H9 (cell line): ENCODE results near the gene TEAD2. TPM values are rescaled to one million over a fixed set of nuclear protein-coding genes. Genes with fewer than 3 reads are reported as not detected.

ENCODE experiments used
- DNase-seq: peaks from one replicate; pipeline ENCODE4 v3.0.0-alpha.2; 2017
- H2AFZ ChIP-seq: one replicate; pipeline ENCODE4 v1.6.1; 2013; ENCODE audit warnings: mild to moderate bottlenecking, low read length, control low read depth, moderate library complexity
- H2AK5ac ChIP-seq: 2 replicates; pipeline ENCODE4 v1.6.1; 2013; ENCODE audit warnings: low read length, control low read depth, mixed read lengths; ENCODE audit not compliant: insufficient read length
- H2BK120ac ChIP-seq: one replicate; pipeline ENCODE4 v1.6.1; 2013; ENCODE audit warnings: low read depth, mild to moderate bottlenecking, low read length, control low read depth, inconsistent platforms; ENCODE audit not compliant: poor library complexity, severe bottlenecking
- H2BK12ac ChIP-seq: 2 replicates; pipeline ENCODE4 v1.6.1; 2013; ENCODE audit warnings: low read length, control low read depth, mixed read lengths, low read depth; ENCODE audit not compliant: insufficient read length
- H2BK15ac ChIP-seq: 2 replicates; pipeline ENCODE4 v1.6.1; 2013; ENCODE audit warnings: low read depth, low read length, control low read depth
- H2BK20ac ChIP-seq: one replicate; pipeline ENCODE4 v1.6.1; 2013; ENCODE audit warnings: low read depth, mild to moderate bottlenecking, low read length, control low read depth, inconsistent platforms; ENCODE audit not compliant: poor library complexity, severe bottlenecking
- H2BK5ac ChIP-seq: 2 replicates; pipeline ENCODE4 v1.6.1; 2013; ENCODE audit warnings: low read length, control low read depth, mixed read lengths; ENCODE audit not compliant: insufficient read length
- H3K14ac ChIP-seq: 2 replicates; pipeline ENCODE4 v1.6.1; 2013; ENCODE audit warnings: low read length, control low read depth; ENCODE audit not compliant: insufficient read depth
- H3K18ac ChIP-seq: 2 replicates; pipeline ENCODE4 v1.6.1; 2013; ENCODE audit warnings: low read depth, mild to moderate bottlenecking, mixed read lengths, low read length, control low read depth; ENCODE audit not compliant: insufficient read length
- H3K23ac ChIP-seq: 2 replicates; pipeline ENCODE4 v1.6.1; 2013; ENCODE audit warnings: low read length, control low read depth, mixed read lengths, low read depth; ENCODE audit not compliant: insufficient read length
- H3K23me2 ChIP-seq: 2 replicates; pipeline ENCODE4 v1.6.1; 2013; ENCODE audit warnings: low read depth, mild to moderate bottlenecking, mixed read lengths, low read length, control low read depth; ENCODE audit not compliant: insufficient read length, poor library complexity, severe bottlenecking
- H3K27ac ChIP-seq: 2 replicates; pipeline ENCODE4 v1.5.1; 2013; ENCODE audit warnings: low read length, control low read depth, mixed read lengths, low read depth; ENCODE audit not compliant: insufficient read length
- H3K27me3 ChIP-seq: 2 replicates; pipeline ENCODE4 v1.6.1; 2013; ENCODE audit warnings: low read length, control low read depth, inconsistent platforms; ENCODE audit not compliant: insufficient read depth
- H3K4ac ChIP-seq: 2 replicates; pipeline ENCODE4 v1.6.1; 2013; ENCODE audit warnings: low read depth, mild to moderate bottlenecking, control low read depth, inconsistent platforms, low read length, moderate library complexity
- H3K4me1 ChIP-seq: 2 replicates; pipeline ENCODE4 v1.6.1; 2013; ENCODE audit warnings: low read length, control low read depth, inconsistent platforms; ENCODE audit not compliant: insufficient read depth
- H3K4me2 ChIP-seq: 2 replicates; pipeline ENCODE4 v1.6.1; 2013; ENCODE audit warnings: low read length, control low read depth, mixed read lengths; ENCODE audit not compliant: insufficient read length, insufficient read depth
- H3K56ac ChIP-seq: 2 replicates; pipeline ENCODE4 v1.6.1; 2013; ENCODE audit warnings: low read depth, mild to moderate bottlenecking, mixed read lengths, low read length, control low read depth; ENCODE audit not compliant: insufficient read length
- H3K79me1 ChIP-seq: 2 replicates; pipeline ENCODE4 v1.6.1; 2013; ENCODE audit warnings: low read depth, mild to moderate bottlenecking, moderate library complexity, low read length, control low read depth, inconsistent platforms; ENCODE audit not compliant: insufficient read depth, poor library complexity, severe bottlenecking
- H3K79me2 ChIP-seq: 2 replicates; pipeline ENCODE4 v1.6.1; 2013; ENCODE audit warnings: low read length, control low read depth, inconsistent platforms; ENCODE audit not compliant: insufficient read depth
- H3K9ac ChIP-seq: 2 replicates; pipeline ENCODE4 v1.6.1; 2013; ENCODE audit warnings: low read length, control low read depth, mixed read lengths; ENCODE audit not compliant: insufficient read length; ENCODE audit errors: extremely low read depth
- H3K9me3 ChIP-seq: one replicate; pipeline ENCODE4 v1.6.1; 2013; ENCODE audit warnings: low read depth, low read length, inconsistent platforms; ENCODE audit not compliant: control insufficient read depth
- H3T11ph ChIP-seq: one replicate; pipeline ENCODE4 v1.6.1; 2013; ENCODE audit warnings: mild to moderate bottlenecking, low read length, control low read depth, inconsistent platforms
- H4K20me1 ChIP-seq: one replicate; pipeline ENCODE4 v1.6.1; 2013; ENCODE audit not compliant: control insufficient read depth, insufficient read length, insufficient read depth
- H4K5ac ChIP-seq: 2 replicates; pipeline ENCODE4 v1.6.1; 2013; ENCODE audit warnings: low read depth, mild to moderate bottlenecking, mixed read lengths, low read length, control low read depth; ENCODE audit not compliant: insufficient read length
- H4K8ac ChIP-seq: replicated peaks from 2 replicates; pipeline ENCODE4 v1.6.1; 2013; ENCODE audit warnings: low read length, control low read depth, mixed read lengths, low read depth; ENCODE audit not compliant: insufficient read length
- H4K91ac ChIP-seq: 2 replicates; pipeline ENCODE4 v1.6.1; 2013; ENCODE audit warnings: low read depth, mild to moderate bottlenecking, moderate library complexity, mixed read lengths, low read length, control low read depth; ENCODE audit not compliant: insufficient read length
- H3K27ac Mint-ChIP-seq, 3 experiments: 2 replicates in 2 of 3; 3 replicates in 1 of 3; pipeline ENCODE4 v1.8.0; 2020 to 2021; ENCODE audit warnings: mixed read lengths in 3 of 3, mild to moderate bottlenecking in 1 of 3, moderate library complexity in 1 of 3
- H3K27me3 Mint-ChIP-seq: 2 replicates; pipeline ENCODE4 v1.8.0; 2021; ENCODE audit warnings: low read depth, mild to moderate bottlenecking, moderate library complexity, mixed read lengths
- H3K36me3 Mint-ChIP-seq, 3 experiments: 2 replicates in 2 of 3; 3 replicates in 1 of 3; pipeline ENCODE4 v1.8.0; 2020 to 2021; ENCODE audit warnings: low read depth in 3 of 3, mixed read lengths in 3 of 3; ENCODE audit not compliant: insufficient read depth in 1 of 3
- H3K4me1 Mint-ChIP-seq, 2 experiments: 2 replicates each; pipeline ENCODE4 v1.8.0; 2020; ENCODE audit warnings: mixed read lengths in 2 of 2
- H3K4me3 Mint-ChIP-seq, 2 experiments: 2 replicates in 1 of 2; 3 replicates in 1 of 2; pipeline ENCODE4 v1.8.0; 2020 to 2021; ENCODE audit warnings: mild to moderate bottlenecking in 2 of 2, mixed read lengths in 2 of 2, moderate library complexity in 1 of 2
- H3K9me3 Mint-ChIP-seq, 2 experiments: 2 replicates in 1 of 2; 3 replicates in 1 of 2; pipeline ENCODE4 v1.8.0; 2020; ENCODE audit warnings: mild to moderate bottlenecking in 2 of 2, mixed read lengths in 2 of 2, moderate library complexity in 1 of 2
- CTCF ChIP-seq: fragments of 200-600 bp; sonication (generic); conservative IDR thresholded peaks from 3 replicates; pipeline ENCODE4 v1.8.0; 2021; ENCODE audit warnings: antibody characterized with exemption, mild to moderate bottlenecking
- WGBS: extraction: QIAGEN DNeasy Blood & Tissue Kit; methylation state at CpG from one replicate; pipeline ENCODE4 v1.1.7; 2013; ENCODE audit warnings: missing lambda C conversion rate, low lambda C conversion rate, mixed read lengths; ENCODE audit not compliant: insufficient read length; ENCODE audit errors: extremely low coverage; 5-methylcytosine and 5-hydroxymethylcytosine counted together
- total RNA-seq: library from RNA; stranded (reverse); gene quantifications from 2 replicates; pipeline ENCODE4 v1.2.1, GENCODE V29; 2021

Gene TEAD2
- total RNA-seq, 1 experiment from 2014 or later = 126 TPM

GRCh38 chr19:49338023-49338677 is 24.1 kb downstream of the TEAD2 start:
- Histone ChIP-seq H3K14ac (no peak overlapping the region), H3T11ph (no peak overlapping the region), H3K18ac (no peak overlapping the region), H2AK5ac (no peak overlapping the region), H2BK20ac (no peak overlapping the region), H3K79me1 (no peaks in the 10 kb centered on the region), H3K9ac (no peak overlapping the region), H3K9me3 (no peaks in the 10 kb centered on the region), H3K23ac (no peak overlapping the region), H2AFZ (no peak overlapping the region), H2BK15ac (no peak overlapping the region), H3K4me2 (peak overlapping the region; percentile 68), H3K27ac (no peak overlapping the region), H3K4ac (no peak overlapping the region), H3K56ac (no peak overlapping the region), H2BK12ac (no peak overlapping the region), H3K79me2 (no peaks in the 10 kb centered on the region), H4K5ac (no peak overlapping the region), H4K20me1 (no peaks in the 10 kb centered on the region), H2BK120ac (no peak overlapping the region), H4K8ac (no peak overlapping the region), H3K4me1 (peaks cover 2% of the 10 kb centered on the region; the same call in 1 of the 2 replicates), H3K27me3 (peaks cover 3% of the 10 kb centered on the region; the same call in 1 of the 2 replicates), H3K23me2 (peaks cover 12% of the 10 kb centered on the region), H4K91ac (no peak overlapping the region), H2BK5ac (no peak overlapping the region)
- no peak for TF ChIP-seq CTCF
- no CpG with 5 or more reads among the region's 34 CpGs for WGBS
- Mint-ChIP-seq H3K9me3 (peaks cover 0 to 3% of the 10 kb centered on the region in 2 experiments; a peak in 2 of 5 replicates), H3K4me3 (peak overlapping the region; percentile 61 to 83), H3K27ac (peak overlapping the region; percentile 41 to 65 (median 59); a peak in 4 of 7 replicates), H3K27me3 (peaks cover 18% of the 10 kb centered on the region), H3K4me1 (peaks cover 24 to 36% of the 10 kb centered on the region in 2 experiments), H3K36me3 (peaks cover 11 to 47% (median 30%) of the 10 kb centered on the region in 3 experiments)
- DNase-seq = peak; percentile 76
